AG04450 (cell line): ENCODE data around the gene C2. TPM values are rescaled to one million over a fixed set of nuclear protein-coding genes. Genes with fewer than 3 reads are reported as not detected.

Source experiments
- CTCF ChIA-PET: fragments of 300-600, 350-600 bp; formaldehyde crosslinking; extraction: SDS; loops from one replicate; lab custom pipeline; 2022; ENCODE audit warnings: antibody characterized with exemption, inconsistent platforms; lab: Charles Lee
- POLR2A ChIA-PET: fragments of 350-600 bp; formaldehyde crosslinking; extraction: SDS; loops from one replicate; lab custom pipeline; 2021; ENCODE audit warnings: antibody characterized with exemption, inconsistent platforms; lab: Yijun Ruan, JAX
- DNase-seq: peaks from one replicate; pipeline ENCODE4 v3.0.0-alpha.2; 2011; ENCODE audit warnings: low read depth, low spot score
- H3K27ac ChIP-seq: one replicate; pipeline ENCODE4 v1.5.1; 2012; ENCODE audit warnings: low read depth, low read length, control low read depth
- H3K27me3 ChIP-seq: one replicate; pipeline ENCODE4 v1.6.0; 2012; ENCODE audit warnings: low read length; ENCODE audit not compliant: control insufficient read depth, insufficient read depth
- H3K4me3 ChIP-seq: 2 replicates; pipeline ENCODE4 v1.5.1; 2011; ENCODE audit warnings: mild to moderate bottlenecking, low read depth, low read length, control low read depth
- H3K9me3 ChIP-seq: 2 replicates; pipeline ENCODE4 v1.5.1; 2012; ENCODE audit warnings: low read length; ENCODE audit not compliant: control insufficient read depth, insufficient read depth
- polyA plus RNA-seq: library from polyadenylated mRNA; depleted of rRNA; stranded (reverse); fragments of >200 nt; gene quantifications from 2 replicates; pipeline ENCODE4 v1.2.3, GENCODE V29; 2011
- TF ChIP-seq, protein P1 (sequence below): IDR thresholded peaks from 2 replicates; pipeline ENCODE4 v1.5.1; 2011; ENCODE audit warnings: low read depth, low read length, control low read depth, inconsistent platforms

The C2 gene
- polyA plus RNA-seq, 1 experiment: 1.9 TPM

GRCh38 chr6:31901415-31901952 is 26.0 kb upstream of the C2 start:
- DNase-seq: peak; percentile 6

DNA sequence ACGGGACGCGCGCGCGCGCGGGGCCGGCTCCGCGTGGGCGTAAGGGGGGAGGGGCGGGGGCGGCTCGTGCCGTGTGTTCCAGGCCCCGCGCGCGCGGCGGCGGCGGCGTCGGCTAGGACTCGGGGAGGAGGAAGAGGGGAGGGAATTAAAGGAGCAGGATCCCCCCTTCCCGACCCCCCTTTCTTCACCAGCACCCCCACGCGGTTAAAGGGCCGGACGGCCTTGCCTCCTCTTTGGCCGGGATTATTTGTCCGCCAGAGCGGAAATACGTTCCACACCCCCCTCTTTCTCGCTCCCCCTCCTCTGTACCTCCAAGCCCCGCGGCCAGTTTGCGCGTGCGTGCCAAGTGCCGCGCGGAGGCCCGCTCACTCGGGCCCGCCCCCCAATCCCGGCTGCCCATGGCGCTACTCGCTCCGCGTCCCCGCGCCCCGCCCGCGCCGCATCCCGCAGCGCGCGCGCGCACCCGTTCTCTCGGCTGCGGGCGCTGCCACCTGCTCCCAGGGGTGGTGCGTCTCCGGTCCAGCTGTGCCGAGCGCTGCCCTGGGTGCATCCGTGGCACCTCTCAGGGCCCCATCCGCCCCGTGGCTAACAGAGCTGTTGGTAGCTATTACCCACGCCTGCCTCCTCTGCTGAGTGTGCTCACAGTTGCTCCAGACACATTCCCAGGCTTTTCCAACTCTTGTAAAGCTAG is 25.4 kb upstream of the C2 start, which contains the start of gene ZBTB12:
ZBTB12 (minus strand) TSS at position 134 of the 691 bp plus-strand sequence. CDS start 781 bp downstream, outside the sequence.
- H3K4me3 ChIP-seq: peak within 1 kb of the TSS; percentile 70
- no peaks in the 10 kb centered on the region; the same call in 1 of the 2 replicates for H3K9me3 ChIP-seq
- TF ChIP-seq, protein P1, sequence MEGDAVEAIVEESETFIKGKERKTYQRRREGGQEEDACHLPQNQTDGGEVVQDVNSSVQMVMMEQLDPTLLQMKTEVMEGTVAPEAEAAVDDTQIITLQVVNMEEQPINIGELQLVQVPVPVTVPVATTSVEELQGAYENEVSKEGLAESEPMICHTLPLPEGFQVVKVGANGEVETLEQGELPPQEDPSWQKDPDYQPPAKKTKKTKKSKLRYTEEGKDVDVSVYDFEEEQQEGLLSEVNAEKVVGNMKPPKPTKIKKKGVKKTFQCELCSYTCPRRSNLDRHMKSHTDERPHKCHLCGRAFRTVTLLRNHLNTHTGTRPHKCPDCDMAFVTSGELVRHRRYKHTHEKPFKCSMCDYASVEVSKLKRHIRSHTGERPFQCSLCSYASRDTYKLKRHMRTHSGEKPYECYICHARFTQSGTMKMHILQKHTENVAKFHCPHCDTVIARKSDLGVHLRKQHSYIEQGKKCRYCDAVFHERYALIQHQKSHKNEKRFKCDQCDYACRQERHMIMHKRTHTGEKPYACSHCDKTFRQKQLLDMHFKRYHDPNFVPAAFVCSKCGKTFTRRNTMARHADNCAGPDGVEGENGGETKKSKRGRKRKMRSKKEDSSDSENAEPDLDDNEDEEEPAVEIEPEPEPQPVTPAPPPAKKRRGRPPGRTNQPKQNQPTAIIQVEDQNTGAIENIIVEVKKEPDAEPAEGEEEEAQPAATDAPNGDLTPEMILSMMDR: no peak
- ChIA-PET POLR2A (interaction anchor here (0.5 to 1.1 kb wide), 7 partner anchors 9 to 1072 kb away, joined by 3 to 6 read pairs (median 4); partner anchors contain the start of genes CFB and NEU1), CTCF (interaction anchor here (0.6 to 5.1 kb wide), 3 partner anchors 50 to 508 kb away, joined by 3 to 29 read pairs (median 8); no protein-coding TSS in a partner anchor)
- peak within 1 kb of the TSS; percentile 43 for H3K27ac ChIP-seq
- DNase-seq: peak; percentile 96
- H3K27me3 ChIP-seq: no peaks in the 10 kb centered on the region

More at GRCh38 chr6:31901415-31901952, 26.0 kb upstream of the C2 start:
- no peak overlapping the region for H3K27ac ChIP-seq
- TF ChIP-seq, protein P1: no peak
- CTCF ChIA-PET: interaction anchor here (0.6 to 5.1 kb wide), 2 partner anchors 51 to 508 kb away, joined by 3 to 29 read pairs; no protein-coding TSS in a partner anchor
- POLR2A ChIA-PET: interaction anchor here (0.6 to 0.7 kb wide), 3 partner anchors 39 to 1073 kb away, joined by 3 to 6 read pairs (median 5); partner anchors contain the start of gene NEU1
- H3K27me3 ChIP-seq: no peaks in the 10 kb centered on the region
- H3K9me3 ChIP-seq: no peaks in the 10 kb centered on the region; the same call in 1 of the 2 replicates
- peak overlapping the region; percentile 70 for H3K4me3 ChIP-seq

DNA sequence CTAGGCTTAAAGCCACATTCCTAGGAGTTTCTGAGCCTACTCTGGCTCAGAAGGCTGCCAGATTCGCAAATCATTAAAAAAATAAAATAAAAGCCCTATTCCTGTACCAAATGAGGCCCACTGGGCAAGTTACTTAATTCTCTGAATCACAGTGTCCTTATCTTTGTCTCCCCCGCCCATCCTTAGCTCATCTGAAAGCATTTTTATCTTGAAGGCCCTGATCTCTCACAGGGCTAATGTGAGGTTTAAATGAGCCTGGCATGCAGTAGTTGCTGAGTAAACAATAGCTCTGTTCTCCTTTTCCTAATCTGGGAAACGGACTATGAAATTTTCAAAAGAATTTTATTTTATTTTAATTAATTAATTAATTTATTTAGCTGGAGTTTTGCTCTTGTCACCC is 23.6 kb upstream of the C2 start:
- Histone ChIP-seq H3K4me3 (no peak overlapping the region), H3K27ac (no peak overlapping the region), H3K27me3 (no peaks in the 10 kb centered on the region), H3K9me3 (no peaks in the 10 kb centered on the region; the same call in 1 of the 2 replicates)
- DNase-seq: no peak
- ChIA-PET POLR2A (no interaction called here), CTCF (interaction anchor here (5.1 kb wide), 1 partner anchor 48 kb away, joined by 29 read pairs; no protein-coding TSS in a partner anchor)
- TF ChIP-seq, protein P1: no peak

DNA sequence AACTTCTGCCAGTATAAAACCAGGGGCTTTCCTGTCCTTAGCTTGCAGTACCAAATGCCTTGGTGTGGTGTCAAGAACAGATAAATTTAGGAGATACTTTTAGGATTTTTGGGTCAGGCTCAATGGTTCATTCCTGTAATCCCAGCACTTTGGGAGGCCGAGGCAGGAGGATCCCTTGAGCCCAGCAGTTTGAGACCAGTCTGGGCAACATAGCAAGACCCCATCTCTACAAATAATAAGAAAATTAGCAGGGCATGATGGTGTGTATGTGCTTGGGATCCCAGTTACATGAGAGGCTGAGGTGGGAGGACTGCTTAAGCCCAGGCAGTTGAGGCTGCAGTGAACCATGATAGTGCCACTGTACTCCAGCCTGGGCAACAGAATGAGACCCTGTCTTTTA is 22.5 kb upstream of the C2 start:
- H3K27ac ChIP-seq: no peak overlapping the region
- TF ChIP-seq, protein P1: no peak
- ChIA-PET POLR2A (no interaction called here), CTCF (interaction anchor here (5.1 kb wide), 1 partner anchor 47 kb away, joined by 29 read pairs; no protein-coding TSS in a partner anchor)
- H3K27me3 ChIP-seq: no peaks in the 10 kb centered on the region
- H3K9me3 ChIP-seq: no peaks in the 10 kb centered on the region; the same call in 1 of the 2 replicates
- no peak for DNase-seq
- H3K4me3 ChIP-seq: no peak overlapping the region
